Naive thymus-derived CD4-positive, alpha-beta T cell (primary cell): ENCODE data around the gene VEGFD. TPM values are rescaled to one million over a fixed set of nuclear protein-coding genes. Genes with fewer than 3 reads are reported as not detected.

Experiments used
- polyA plus RNA-seq, 2 donors: library from polyadenylated mRNA; unstranded; fragments of 300-500 nt; fragmentation: Illumina TruSeq; gene quantifications; one replicate each; pipeline ENCODE4 v1.2.3, GENCODE V29; 2021
- total RNA-seq, 6 experiments: library from RNA in 5 of 6; stranded (reverse) in 5 of 6; gene quantifications; 1 replicate in 5 of 6; 2 replicates in 1 of 6; pipeline ENCODE4 v1.2.3 and lab custom pipeline; 2021 to 2026

VEGFD gene
- total and polyA plus RNA-seq, 7 experiments from 2014 or later, result not detected

Other genes with a start within 250 kb of the VEGFD start
- gene ASB9, start 114.3 kb downstream of the VEGFD start, total RNA-seq, result 1 to 10 TPM in 1 of 5 experiments, under 1 TPM in 3, not detected in 1; 0.62 to 1.9 (median 0.81) TPM
- gene ASB9, start 114.3 kb downstream of the VEGFD start, polyA plus RNA-seq, result 1 to 10 TPM; 1.6 to 2.4 TPM
- gene ASB11, start 68.8 kb downstream of the VEGFD start, total RNA-seq, result not detected
- gene ASB11, start 68.8 kb downstream of the VEGFD start, polyA plus RNA-seq, result not detected
- gene PIGA, start 48.9 kb downstream of the VEGFD start, total RNA-seq, result 100 to 1,000 TPM in 1 of 5 experiments, 10 to 100 TPM in 4; 23.8 to 102 (median 27.8) TPM
- 1 to 10 TPM; 4.0 to 6.3 TPM for gene PIGA, start 48.9 kb downstream of the VEGFD start, polyA plus RNA-seq
- 1 to 10 TPM in 1 of 5 experiments, under 1 TPM in 2, not detected in 2; 0.49 to 4.6 (median 0.70) TPM for gene PIR, start 108.9 kb upstream of the VEGFD start, total RNA-seq
- not detected for gene PIR, start 108.9 kb upstream of the VEGFD start, polyA plus RNA-seq
- not detected for gene BMX, start 116.4 kb upstream of the VEGFD start, total RNA-seq
- gene BMX, start 116.4 kb upstream of the VEGFD start, polyA plus RNA-seq, result not detected
- gene ACE2, start 216.5 kb upstream of the VEGFD start, total RNA-seq, result not detected
- not detected for gene ACE2, start 216.5 kb upstream of the VEGFD start, polyA plus RNA-seq